Activated naive CD8-positive, alpha-beta T cell treated with anti-CD3 and anti-CD28 coated beads, Interleukin-2, amount 10 ng/mL, durations not matched to agents 7 days and 5 days (primary cell): Measurements from ENCODE around the gene CCDC169. TPM values are rescaled to one million over a fixed set of nuclear protein-coding genes. Genes with fewer than 3 reads are reported as not detected.

ENCODE experiments used
- ATAC-seq: fragments of 150-1000 bp; cut with Tn5 transposase; one replicate; pipeline ENCODE4 v1.10.0; 2021; ENCODE audit warnings: low read depth, moderate library complexity
- POLR2A ChIA-PET: fragments of 350-600 bp; sonication (Branson Sonifier 250); formaldehyde crosslinking; loops from one replicate; lab custom pipeline; 2021; ENCODE audit warnings: antibody characterized with exemption; lab: Charles Lee
- DNase-seq: peaks from one replicate; pipeline ENCODE4 v3.0.0; 2021
- H3K27ac Mint-ChIP-seq: one replicate; pipeline ENCODE4 v1.8.0; 2022; ENCODE audit warnings: mild to moderate bottlenecking, mixed read lengths
- H3K27me3 Mint-ChIP-seq: one replicate; pipeline ENCODE4 v1.8.0; 2022; ENCODE audit warnings: mild to moderate bottlenecking, moderate library complexity, mixed read lengths
- H3K36me3 Mint-ChIP-seq: one replicate; pipeline ENCODE4 v1.8.0; 2021; ENCODE audit warnings: mild to moderate bottlenecking, mixed read lengths
- H3K4me1 Mint-ChIP-seq: one replicate; pipeline ENCODE4 v1.8.0; 2021; ENCODE audit warnings: mixed read lengths
- H3K4me3 Mint-ChIP-seq: one replicate; pipeline ENCODE4 v1.8.0; 2022; ENCODE audit warnings: mild to moderate bottlenecking, moderate library complexity, mixed read lengths
- H3K9me3 Mint-ChIP-seq: one replicate; pipeline ENCODE4 v1.8.0; 2021; ENCODE audit warnings: mixed read lengths
- total RNA-seq, 2 experiments: library from RNA; stranded (reverse); gene quantifications; one replicate each; pipeline ENCODE4 v1.2.3, GENCODE V29; 2021

Gene CCDC169
- total RNA-seq, 2 experiments from 2014 or later = not detected

- Mint-ChIP-seq H3K4me3 (no peak overlapping the region), H3K9me3 (no peaks in the 10 kb centered on the region), H3K4me1 (no peaks in the 10 kb centered on the region), H3K27me3 (no peaks in the 10 kb centered on the region), H3K36me3 (no peaks in the 10 kb centered on the region), H3K27ac (no peak overlapping the region)
- POLR2A ChIA-PET = no interaction called here
- no peak for ATAC-seq
- DNase-seq = no peak
Observed at GRCh38 chr13:36193151-36193855, 104.3 kb downstream of the CCDC169 start.

- no peak overlapping the region for H3K27ac Mint-ChIP-seq
- H3K27me3 Mint-ChIP-seq = no peaks in the 10 kb centered on the region
- ATAC-seq (no peak), DNase-seq (no peak)
- no peaks in the 10 kb centered on the region for H3K9me3 Mint-ChIP-seq
- H3K4me1 Mint-ChIP-seq = no peaks in the 10 kb centered on the region
- POLR2A ChIA-PET = no interaction called here
- no peaks in the 10 kb centered on the region for H3K36me3 Mint-ChIP-seq
- H3K4me3 Mint-ChIP-seq = no peak overlapping the region
Observed at GRCh38 chr13:36192166-36192565, 105.4 kb downstream of the CCDC169 start.

GRCh38 chr13:36190771-36191170, 106.8 kb downstream of the CCDC169 start:
- no peak for DNase-seq
- no peaks in the 10 kb centered on the region for H3K36me3 Mint-ChIP-seq
- ATAC-seq = no peak
- POLR2A ChIA-PET = no interaction called here
- H3K4me3 Mint-ChIP-seq = no peak overlapping the region
- H3K4me1 Mint-ChIP-seq = no peaks in the 10 kb centered on the region
- no peaks in the 10 kb centered on the region for H3K27me3 Mint-ChIP-seq
- H3K9me3 Mint-ChIP-seq = no peaks in the 10 kb centered on the region
- H3K27ac Mint-ChIP-seq = no peak overlapping the region

- Mint-ChIP-seq H3K36me3 (no peaks in the 10 kb centered on the region), H3K27ac (no peak overlapping the region), H3K4me1 (no peaks in the 10 kb centered on the region), H3K4me3 (no peak overlapping the region), H3K9me3 (no peaks in the 10 kb centered on the region), H3K27me3 (no peaks in the 10 kb centered on the region)
- ATAC-seq (no peak), DNase-seq (no peak)
- POLR2A ChIA-PET = no interaction called here
Observed at GRCh38 chr13:36188441-36188840, 109.2 kb downstream of the CCDC169 start.

- peaks cover 2% of the 10 kb centered on the region for H3K27me3 Mint-ChIP-seq
- H3K4me3 Mint-ChIP-seq = no peak overlapping the region
- ATAC-seq (no peak), DNase-seq (no peak)
- no peaks in the 10 kb centered on the region for H3K4me1 Mint-ChIP-seq
- no peak overlapping the region for H3K27ac Mint-ChIP-seq
- H3K36me3 Mint-ChIP-seq = no peaks in the 10 kb centered on the region
- POLR2A ChIA-PET = no interaction called here
- peaks cover 2% of the 10 kb centered on the region for H3K9me3 Mint-ChIP-seq
Observed at GRCh38 chr13:36183901-36184300, 113.7 kb downstream of the CCDC169 start.

Other genes with a start within 250 kb of the CCDC169 start
- gene DCLK1, start 166.4 kb downstream of the CCDC169 start, total RNA-seq = not detected
- gene SOHLH2, start 83.3 kb downstream of the CCDC169 start, total RNA-seq = not detected
- 10 to 100 TPM; 19.7 to 19.8 TPM for gene SPART, start 48.6 kb upstream of the CCDC169 start, total RNA-seq
- gene CCNA1, start 134.7 kb upstream of the CCDC169 start, total RNA-seq = under 1 TPM; 0.28 to 0.62 TPM